Activated CD4-positive, CD25-positive, alpha-beta regulatory T cell treated with anti-CD3 and anti-CD28 coated beads, Interleukin-2, amount 50 U/mL, for 24 hours (primary cell): Measurements from ENCODE around the gene SLC13A3.

Experiments used
- ATAC-seq, 2 donors: fragments of 150-1000 bp; cut with Tn5 transposase; one replicate each; pipeline ENCODE4 v1.10.0; 2021; ENCODE audit warnings: mild to moderate bottlenecking in 1 of 2, moderate library complexity in 1 of 2

SLC13A3 gene

GRCh38 chr20:46573234-46573633 lies 78.0 kb downstream of the SLC13A3 start:
- no peak for ATAC-seq

- no peak for ATAC-seq
Measured at GRCh38 chr20:46572790-46573189, 78.5 kb downstream of the SLC13A3 start.

- no peak for ATAC-seq
Measured at GRCh38 chr20:46572153-46572552, 79.1 kb downstream of the SLC13A3 start.

- no peak for ATAC-seq
Measured at GRCh38 chr20:46571418-46571817, 79.8 kb downstream of the SLC13A3 start.

GRCh38 chr20:46570956-46571355 lies 80.3 kb downstream of the SLC13A3 start:
- no peak for ATAC-seq

GRCh38 chr20:46569961-46570360 lies 81.3 kb downstream of the SLC13A3 start:
- no peak for ATAC-seq

- ATAC-seq, result no peak
Measured at GRCh38 chr20:46568570-46569129, 82.6 kb downstream of the SLC13A3 start.

- ATAC-seq, result no peak
Measured at GRCh38 chr20:46566125-46566524, 85.1 kb downstream of the SLC13A3 start.

GRCh38 chr20:46564241-46564957 lies 86.9 kb downstream of the SLC13A3 start:
- no peak for ATAC-seq

- no peak for ATAC-seq
Measured at GRCh38 chr20:46563860-46564221, 87.4 kb downstream of the SLC13A3 start.

- no peak for ATAC-seq
Measured at GRCh38 chr20:46563170-46563859, 87.9 kb downstream of the SLC13A3 start.

- ATAC-seq, result peak; percentile 47 to 65
Measured at GRCh38 chr20:46562373-46563169, 88.7 kb downstream of the SLC13A3 start.

- no peak for ATAC-seq
Measured at GRCh38 chr20:46562009-46562372, 89.3 kb downstream of the SLC13A3 start.

GRCh38 chr20:46559685-46560440 lies 91.4 kb downstream of the SLC13A3 start:
- ATAC-seq, result no peak

GRCh38 chr20:46559001-46559400 lies 92.3 kb downstream of the SLC13A3 start:
- no peak for ATAC-seq

- peak; percentile 70 to 84 for ATAC-seq
Measured at GRCh38 chr20:46558511-46558959, 92.7 kb downstream of the SLC13A3 start.

- ATAC-seq, result no peak
Measured at GRCh38 chr20:46557231-46557956, 93.9 kb downstream of the SLC13A3 start.

- no peak for ATAC-seq
Measured at GRCh38 chr20:46555370-46555956, 95.8 kb downstream of the SLC13A3 start.

GRCh38 chr20:46554828-46555227 lies 96.4 kb downstream of the SLC13A3 start:
- ATAC-seq, result no peak

- no peak for ATAC-seq
Measured at GRCh38 chr20:46553926-46554325, 97.3 kb downstream of the SLC13A3 start.
